GM21825 (cell line): Measurements from ENCODE around the gene ANXA3.

Experiments
- ATAC-seq: cut with Tn5 transposase; IDR thresholded peaks from one replicate; pipeline ENCODE4 v1.9.1; 2021; ENCODE audit warnings: mild to moderate bottlenecking, moderate library complexity; ENCODE audit not compliant: unreplicated experiment

The ANXA3 gene

DNA sequence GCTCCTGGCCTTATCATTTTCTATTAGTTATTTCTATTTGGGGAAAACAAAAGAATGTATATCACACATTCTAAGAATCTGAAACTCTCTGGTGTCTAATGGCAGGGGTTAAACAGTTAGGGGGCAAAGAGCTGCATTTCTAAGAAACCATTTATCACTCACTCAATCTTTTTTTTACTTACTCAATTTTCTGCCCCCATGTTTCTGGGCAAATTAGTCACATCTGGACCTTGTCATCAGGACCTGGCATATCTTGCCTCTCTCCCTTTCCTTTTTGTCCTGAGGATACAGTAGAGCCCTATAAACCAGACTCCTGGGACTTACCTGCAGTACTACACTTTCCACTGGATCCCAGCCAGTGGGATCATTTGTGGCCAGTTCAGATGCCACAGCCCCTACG is 89.1 kb downstream of the ANXA3 start:
- no peak for ATAC-seq

DNA sequence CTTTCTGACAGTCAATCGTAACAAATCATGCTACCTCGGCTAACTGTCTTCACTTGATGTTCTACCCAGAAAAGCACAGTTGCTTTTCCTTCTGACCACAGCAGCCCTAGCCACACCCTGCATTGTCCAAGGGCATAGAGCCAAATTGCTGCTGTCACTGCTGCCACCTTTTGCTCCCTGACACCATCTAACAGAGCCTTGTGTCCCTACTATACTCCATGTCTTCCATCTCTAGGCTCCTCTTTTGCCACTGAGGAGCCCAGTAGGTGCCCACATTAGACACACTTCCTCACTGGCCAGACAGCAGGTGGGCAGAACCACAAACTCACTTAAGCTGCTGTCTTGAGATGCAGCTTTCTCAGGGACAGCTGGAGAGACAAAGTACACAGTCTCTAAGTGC is 91.4 kb downstream of the ANXA3 start:
- ATAC-seq: no peak

DNA sequence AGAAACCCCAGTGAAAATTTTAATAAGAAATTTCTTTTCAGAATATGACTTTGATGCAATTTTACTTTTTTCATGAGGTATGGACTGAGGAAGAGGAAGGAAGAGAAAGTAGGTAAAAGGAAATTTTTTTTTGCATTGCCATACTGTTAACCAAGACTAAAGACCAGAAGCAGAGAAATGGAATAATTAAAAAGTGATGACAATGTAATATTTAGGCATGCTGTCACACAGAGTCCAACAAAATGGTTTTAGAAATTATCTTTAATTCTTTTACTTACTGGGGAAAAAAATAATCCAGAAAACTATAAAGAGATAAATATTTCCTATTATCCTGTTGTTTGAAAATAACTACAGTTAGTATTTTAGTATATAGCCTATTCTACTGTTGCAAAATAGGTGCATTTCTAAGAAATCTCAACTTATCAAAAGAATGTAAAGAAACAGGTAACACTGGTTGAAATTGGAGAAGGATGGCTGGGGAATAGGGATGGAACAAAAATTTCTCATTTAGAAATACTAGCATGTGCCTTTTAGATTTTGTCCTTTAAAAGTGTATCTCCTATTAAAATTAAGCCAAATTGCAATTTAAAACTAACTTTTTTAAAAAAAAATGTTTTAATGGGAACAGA is 92.6 kb downstream of the ANXA3 start:
- no peak for ATAC-seq

DNA sequence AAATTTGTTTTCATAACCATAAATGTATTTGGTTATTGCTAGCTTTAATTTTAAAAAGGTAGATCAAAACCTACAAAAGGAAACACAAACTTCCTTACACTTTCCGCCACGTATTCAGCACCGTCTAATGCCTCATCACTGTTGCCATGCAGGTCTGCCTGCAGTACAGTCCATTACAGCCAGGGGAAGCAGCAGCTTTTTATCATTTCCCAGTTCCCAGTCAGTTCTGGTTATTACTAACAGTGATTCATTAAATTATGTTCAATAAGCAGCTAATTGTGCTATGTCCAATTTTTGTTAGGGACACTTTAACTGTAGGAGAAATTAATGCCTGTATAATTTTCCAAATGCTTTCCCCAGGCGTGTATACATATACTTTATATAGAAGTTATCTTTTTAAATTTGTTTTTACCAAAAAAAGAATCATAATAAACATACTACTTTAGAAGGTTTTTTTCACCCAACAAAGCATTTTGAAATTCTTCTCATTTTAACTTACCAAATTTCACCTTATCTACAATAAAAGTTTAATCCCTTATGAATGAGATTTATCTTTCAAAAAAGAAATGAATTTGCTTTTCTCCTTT is 93.3 kb downstream of the ANXA3 start:
- peak; percentile 95 for ATAC-seq

DNA sequence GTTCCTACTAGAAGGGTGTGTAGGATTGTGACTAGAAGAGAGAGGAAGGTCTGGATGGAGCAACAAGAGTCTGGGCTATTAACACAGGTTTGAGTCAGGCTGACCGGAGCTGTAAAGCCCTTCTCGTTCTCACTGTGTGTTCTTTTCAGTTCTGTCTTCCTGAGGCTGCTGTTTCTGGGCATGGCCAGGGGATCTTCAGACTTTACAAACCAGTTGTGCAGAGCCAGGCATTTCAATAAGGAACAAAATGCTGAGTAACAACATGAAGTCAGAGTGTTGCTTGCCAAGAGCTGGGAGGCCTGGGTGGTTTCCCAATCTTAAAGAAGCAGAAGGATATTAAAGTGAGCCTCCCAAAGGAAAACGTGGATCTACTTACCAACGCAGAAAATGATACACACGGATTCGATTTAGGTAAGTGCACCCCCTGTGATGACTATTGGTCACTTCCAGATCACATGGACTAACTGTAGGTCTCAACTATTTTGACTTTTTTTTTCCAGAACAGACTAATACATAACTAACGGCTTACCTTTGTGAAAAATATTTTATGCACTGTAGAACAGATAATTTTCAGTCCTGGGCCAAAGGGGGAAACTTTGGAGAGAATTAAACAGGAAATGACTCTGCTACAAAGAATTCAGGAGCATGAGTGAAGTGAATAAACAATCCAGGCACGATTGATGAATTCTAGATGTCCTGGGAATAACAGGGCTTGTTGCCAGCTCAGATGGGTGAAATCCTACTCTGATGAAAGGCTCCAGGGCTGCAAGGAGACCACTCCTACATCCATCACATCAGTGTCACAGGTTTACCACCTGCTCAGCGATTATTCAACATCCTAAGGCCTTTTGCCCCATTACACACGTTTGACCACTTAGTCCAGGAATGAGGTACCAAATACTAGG is 94.5 kb downstream of the ANXA3 start:
- ATAC-seq: no peak

DNA sequence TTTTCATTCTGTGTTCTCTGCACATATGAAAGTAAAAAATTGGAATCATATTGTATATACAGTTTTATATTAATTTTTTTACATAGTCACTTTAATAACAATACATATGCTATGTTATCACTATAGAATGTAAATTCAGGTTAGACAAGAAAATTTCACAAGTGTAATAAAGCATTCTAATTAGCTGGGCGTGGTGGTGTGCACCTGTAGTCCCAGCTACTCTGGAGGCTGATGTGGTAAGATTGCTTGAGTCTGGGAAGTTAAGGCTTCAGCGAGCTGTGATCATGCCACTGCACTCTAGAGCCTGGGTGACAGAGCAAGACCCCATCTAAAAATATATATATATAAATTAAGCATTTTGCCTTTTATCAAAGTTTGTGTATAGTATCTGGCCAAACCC is 95.7 kb downstream of the ANXA3 start:
- no peak for ATAC-seq

DNA sequence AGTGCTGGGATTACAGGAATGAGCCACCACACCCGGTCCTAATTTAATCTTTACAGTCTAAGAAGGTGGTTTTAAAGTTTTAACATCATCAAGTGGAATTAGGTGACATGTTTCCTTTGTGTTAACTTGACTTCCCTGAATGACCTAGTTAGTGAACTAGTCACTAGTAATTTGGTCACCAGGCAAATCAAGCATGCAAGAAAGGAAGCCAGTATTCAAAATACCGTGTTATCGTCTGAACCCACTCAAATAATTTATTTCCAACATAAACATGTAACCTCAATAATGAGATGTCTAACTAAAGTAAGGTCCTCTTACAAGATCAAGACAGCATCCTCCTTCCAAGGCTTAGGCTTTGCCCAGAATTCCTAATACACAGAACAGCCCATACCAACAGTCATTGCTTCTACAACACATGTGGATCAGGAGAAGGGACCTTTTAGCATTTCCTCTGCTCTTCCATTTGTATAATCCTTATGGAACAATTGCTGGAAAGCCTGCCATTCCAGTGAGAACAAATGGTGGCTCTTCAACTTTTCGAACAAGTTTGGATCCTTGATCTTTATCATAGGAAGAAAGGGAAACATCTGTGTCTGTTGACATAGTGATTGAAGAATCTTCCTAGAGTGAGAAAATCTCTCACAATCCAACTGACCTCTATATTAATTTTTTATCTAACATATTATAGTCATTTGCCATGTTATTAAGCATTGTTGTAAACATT is 97.2 kb downstream of the ANXA3 start:
- no peak for ATAC-seq

DNA sequence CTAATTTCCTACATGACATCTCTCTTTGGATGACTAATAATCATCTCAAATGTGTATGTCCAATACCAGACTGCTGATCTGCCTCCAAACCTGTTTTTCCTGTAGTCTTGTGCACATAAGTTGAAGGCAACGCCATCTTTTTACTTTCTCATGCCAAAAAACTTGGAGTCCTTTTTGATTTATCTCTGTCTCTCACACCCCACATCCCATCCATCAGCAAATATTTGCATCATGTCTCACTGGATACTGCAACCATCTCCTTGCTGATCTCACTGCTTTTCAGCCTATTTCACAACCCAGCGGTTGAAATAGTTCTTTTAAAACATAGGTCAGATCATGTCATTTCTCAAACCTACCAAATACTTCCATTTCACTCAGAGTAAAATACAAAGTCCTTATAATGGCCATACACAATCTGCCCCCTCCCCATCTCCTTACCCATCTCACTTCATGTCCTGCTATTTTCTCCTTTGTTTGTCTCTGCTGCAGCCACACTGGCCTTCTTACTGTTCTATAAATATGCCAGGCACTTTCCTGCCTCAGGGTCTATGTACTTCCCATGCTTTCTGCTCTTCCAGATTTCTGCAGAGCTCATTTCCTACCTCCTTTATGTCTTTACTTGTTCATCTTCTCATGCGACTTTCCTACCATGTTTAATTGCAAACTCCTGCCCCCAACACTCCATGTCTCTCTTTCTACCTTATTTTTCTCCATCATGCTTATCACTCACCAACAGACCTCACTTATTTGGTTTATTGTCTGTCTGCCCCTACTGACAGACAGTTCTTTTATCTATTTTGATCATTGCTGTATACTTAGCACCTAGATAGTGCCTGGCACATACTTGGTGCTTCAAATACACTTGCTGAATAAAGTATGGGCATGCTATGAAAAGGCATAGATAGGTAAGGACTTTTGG is 98.8 kb downstream of the ANXA3 start:
- ATAC-seq: no peak

DNA sequence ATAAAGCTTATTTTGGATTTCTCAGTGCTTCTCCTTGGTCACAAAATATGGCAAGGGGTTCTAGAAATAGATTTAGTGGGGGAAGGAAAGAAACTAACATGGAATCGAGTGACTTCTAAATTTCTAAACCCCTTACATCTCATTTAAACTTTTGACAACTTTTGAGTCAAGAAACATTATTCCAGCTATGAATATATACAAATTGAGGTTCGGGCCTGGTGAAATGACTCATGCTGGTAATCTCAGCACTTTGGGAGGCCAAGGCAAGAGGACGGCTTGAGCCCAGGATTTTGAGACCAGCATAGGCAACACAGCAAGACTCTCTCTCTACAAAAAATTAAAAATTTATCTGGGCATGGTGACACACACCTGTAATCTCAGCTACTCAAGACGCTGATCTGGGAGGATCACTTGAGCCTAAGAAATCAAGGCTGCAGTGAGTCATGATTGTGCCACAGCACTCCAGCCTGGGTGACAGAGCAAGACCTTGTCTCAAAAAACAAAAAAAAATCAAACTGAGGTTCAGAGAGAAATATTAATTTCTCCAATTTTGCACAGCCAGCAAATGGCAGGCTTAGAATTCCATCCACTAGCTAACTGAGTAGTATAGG is 99.8 kb downstream of the ANXA3 start:
- no peak for ATAC-seq

DNA sequence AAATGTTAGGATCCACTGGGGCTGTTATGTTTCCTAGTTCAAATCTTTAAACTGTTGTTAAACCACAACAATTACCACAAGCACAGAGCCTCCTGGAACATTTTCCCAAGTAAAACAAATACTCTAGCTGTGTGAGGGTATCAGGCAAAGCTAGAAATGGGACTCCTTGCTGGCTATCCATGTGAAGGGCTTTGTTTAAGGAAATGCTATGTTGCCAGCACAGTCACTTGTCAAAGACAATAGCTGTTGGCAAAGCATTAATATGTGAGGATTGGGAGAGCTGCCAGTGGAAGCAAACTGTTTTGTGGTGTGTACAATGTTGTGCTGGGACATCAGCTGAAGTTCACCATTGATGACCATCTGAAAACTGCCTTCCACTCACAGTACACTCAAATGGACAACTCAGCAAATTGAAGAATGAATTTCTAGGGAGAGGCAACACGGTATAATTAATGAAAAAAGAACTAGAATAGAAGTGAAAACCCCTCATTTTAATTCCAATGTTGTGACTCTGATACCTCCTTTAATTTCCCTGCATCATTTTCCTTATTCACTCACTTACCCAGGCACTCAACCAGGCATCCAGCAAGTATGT is 100.8 kb downstream of the ANXA3 start:
- no peak for ATAC-seq

DNA sequence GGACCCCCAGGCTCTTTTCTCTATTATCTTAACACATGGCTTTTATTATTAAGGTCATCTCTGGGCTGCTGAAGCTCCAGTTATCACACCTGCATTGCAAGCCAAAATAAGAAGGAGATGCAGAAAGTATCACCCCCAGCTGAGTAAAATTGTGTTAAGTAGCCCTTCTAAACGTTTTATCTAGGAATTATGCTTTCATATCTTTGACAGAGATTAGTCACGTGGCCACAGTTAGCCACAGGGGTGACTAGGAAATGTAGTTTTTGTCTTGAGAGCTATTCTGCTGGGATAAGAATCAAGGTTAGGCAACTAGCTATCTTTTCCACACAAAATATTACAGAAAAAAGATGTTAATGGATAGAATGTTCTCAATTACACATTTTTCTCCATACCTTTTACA is 102.1 kb downstream of the ANXA3 start:
- no peak for ATAC-seq

DNA sequence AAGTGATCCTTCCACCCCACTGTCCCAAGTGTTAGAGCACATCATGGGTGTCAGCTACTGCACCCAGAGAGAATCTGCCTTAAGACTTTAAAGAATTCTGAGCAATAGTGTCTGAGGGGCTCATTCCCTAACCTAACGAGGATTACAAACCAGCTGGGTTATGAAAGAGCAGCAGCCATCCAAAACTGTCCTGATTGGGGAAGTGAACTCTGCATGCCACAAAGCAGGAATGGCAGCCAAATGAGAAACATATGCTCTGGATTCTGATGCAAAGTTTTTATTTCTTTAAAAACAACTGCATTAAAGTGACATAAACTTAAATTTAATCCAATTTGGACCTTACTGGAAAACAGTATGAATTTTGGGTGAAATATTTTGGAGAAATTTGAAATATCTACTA is 103.2 kb downstream of the ANXA3 start:
- no peak for ATAC-seq

DNA sequence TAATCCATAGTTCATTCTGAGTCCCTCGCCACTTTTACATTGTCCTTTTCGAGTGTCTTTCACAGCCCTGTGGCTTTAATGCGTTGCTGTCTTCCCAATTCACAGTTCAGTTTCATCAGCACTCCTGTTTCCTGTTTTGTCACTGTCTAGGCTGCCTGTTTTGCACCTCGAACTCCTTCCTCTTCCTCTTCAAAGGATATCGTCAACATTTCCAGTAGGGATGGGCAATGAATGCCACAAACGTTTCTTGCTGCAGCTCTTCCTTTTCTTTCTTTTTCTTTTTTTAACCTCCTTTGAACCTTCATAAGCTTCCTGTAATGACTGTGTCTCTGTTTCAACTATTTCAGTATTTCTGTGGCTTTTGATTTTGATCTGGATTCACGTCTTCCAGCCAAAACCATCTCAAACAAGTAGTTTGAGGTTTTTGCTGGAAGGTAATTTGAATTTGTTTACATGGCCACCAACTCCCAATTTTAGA is 105.4 kb downstream of the ANXA3 start:
- peak; percentile 39 for ATAC-seq

DNA sequence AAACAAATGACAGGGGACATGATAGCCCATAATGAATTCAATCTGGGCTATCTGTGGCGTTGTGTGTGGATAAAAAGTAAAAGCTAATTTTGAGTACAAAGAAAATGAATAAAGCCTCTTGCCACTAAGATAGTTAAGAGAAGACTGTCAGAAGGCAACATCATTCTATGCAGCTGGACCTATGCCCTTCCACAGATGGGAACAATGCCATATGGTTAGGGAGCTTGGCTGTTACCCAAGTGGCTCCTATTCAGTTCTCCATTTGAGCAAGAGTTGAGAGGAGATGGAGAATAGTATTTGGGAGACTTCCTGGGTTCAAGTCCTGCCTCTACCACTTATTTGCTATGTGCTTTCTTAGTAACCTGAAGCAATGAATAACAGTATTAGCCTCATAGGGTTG is 107.7 kb downstream of the ANXA3 start:
- ATAC-seq: no peak

DNA sequence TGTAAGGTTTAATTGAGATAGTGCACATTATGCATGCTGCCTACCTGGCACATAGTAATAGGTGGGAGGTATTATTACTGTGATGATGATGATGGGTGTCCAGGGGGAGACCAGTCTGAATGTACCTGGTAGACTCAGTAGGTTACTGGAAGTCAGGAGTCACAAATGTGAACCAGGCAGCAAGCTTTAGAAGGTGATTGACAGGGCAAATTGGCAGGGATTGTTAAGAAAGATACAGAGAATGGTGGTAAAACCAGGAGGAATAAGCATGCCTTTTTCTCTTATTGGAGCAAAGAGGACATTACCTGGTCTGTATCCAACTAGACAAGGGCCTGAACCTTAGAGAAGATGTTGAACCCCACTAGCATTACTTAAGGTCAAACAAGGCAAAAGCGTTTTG is 108.1 kb downstream of the ANXA3 start:
- ATAC-seq: no peak
